Esophagus squamous epithelium (tissue), 4 donors: ENCODE data around the gene GMCL2.

Experiments
- CTCF ChIP-seq, 6 experiments: fragments of 450-650 bp in 4 of 6; fragments of 200-600 bp in 2 of 6; sonication (generic) in 2 of 6; IDR thresholded peaks; one replicate each; pipeline ENCODE4 v1.5.1; 2016 to 2019; ENCODE audit warnings: antibody characterized with exemption in 6 of 6, mild to moderate bottlenecking in 4 of 6, moderate library complexity in 4 of 6
- POLR2A ChIP-seq, 4 donors: fragments of 450-650 bp; IDR thresholded peaks; one replicate each; pipeline ENCODE4 v1.6.1; 2017; ENCODE audit warnings: antibody characterized with exemption in 4 of 4, mild to moderate bottlenecking in 4 of 4, moderate library complexity in 3 of 4

- TF ChIP-seq CTCF (IDR thresholded peaks at IDR 0.05): no peak
- no peak for TF ChIP-seq POLR2A (IDR thresholded peaks at IDR 0.05)
Measured at GRCh38 chr5:178227138-178227659, 40.0 kb upstream of the GMCL2 start.
